ENCODE data around the gene LAMA4. TPM values are rescaled to one million over a fixed set of nuclear protein-coding genes. Genes with fewer than 3 reads are reported as not detected.
A peak's percentile ranks its signal among the peaks of the same experiment; 100 is the strongest.

Gene LAMA4
- polyA plus RNA-seq (2012; ENCODE audit: insufficient read depth, insufficient read length), result not detected

DNA sequence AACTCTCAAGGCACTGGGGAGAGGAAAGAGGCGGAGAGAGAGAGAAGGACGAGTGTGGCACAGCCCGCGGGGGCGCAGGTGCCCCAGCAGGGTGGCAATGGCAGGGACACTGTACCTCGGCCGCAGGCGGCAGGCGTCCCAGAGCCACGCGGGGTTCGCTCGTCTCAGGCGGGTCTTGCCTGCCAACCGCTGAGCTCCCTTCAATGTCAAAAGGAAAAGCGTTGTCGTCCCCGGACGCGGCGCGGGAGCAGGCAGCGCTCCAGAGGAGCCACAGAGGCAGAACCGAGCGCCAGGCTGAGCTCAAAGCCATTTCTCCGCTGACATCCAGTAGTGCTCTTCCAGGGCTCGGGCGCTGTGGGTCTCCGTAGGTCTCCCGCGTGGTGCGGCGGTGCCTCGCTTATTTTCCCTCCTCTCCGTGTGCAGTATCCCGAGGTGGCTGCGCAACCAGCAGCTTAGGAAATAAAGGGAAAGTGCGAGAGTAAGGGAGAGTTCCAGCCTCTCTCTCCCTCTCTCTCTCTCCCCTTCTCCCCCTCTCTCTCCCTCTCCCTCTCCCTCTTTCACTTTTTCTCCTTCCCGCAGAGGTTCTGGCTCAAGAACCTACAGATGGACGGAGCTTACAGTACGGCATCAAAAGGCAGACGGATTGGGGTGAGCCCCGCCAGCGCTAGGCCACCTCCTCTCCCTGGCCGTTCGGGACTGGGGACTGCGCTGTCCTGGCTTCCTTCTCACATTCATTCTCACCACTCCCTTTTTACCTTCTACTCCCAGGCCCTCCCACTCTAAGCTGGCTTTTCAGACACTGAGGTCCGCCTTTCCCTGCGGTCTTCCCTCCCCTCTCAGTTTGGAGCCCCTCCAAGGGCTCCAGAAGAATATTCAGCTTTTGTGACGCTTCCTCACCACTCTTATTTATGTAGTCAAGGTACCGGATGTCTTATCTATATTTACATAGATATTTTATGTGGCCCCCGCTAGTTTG lies at the start of gene LAMA4:
LAMA4 (minus strand) TSS at position 727 of the 976 bp plus-strand sequence; CDS start at position 310, 417 bp downstream.
- no peak for DNase-seq (ENCODE audit: low read depth, low spot score)
- no peak within 1 kb of the TSS for H3K4me3 ChIP-seq (ENCODE audit: low read length)

DNA sequence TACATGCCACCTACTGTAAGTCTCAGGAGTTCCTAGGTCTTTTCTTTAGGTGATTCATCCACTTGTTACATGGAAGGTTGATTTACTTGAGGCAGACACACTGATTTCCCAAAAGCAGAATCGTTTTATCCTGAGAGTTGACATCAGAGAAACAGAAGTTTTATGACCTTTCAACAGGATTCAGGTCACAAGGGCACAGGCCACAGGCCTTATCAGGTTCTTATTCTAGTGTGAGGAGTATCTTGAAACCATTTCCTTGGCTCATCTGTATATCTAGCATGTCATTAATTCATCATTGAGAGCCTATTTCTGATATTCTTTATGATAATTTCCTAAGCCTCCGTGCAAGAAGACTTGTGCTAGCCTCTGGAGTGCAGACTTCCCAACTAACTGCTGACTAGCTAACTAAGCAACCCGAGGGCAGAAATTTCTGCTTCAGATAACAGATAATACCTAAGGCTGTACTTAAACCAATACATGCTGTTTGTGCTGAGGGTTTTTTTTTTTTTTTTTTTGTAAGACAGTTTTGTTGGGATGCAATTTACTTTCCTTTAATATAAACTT lies 47.9 kb upstream of the LAMA4 start:
- DNase-seq (ENCODE audit: low read depth, low spot score), result no peak
- no peak overlapping the region for H3K4me3 ChIP-seq (ENCODE audit: low read length)

GRCh38 chr6:112300896-112301295 lies 46.5 kb upstream of the LAMA4 start:
- DNase-seq (ENCODE audit: low read depth, low spot score), result no peak
- no peak overlapping the region for H3K4me3 ChIP-seq (ENCODE audit: low read length)

DNA sequence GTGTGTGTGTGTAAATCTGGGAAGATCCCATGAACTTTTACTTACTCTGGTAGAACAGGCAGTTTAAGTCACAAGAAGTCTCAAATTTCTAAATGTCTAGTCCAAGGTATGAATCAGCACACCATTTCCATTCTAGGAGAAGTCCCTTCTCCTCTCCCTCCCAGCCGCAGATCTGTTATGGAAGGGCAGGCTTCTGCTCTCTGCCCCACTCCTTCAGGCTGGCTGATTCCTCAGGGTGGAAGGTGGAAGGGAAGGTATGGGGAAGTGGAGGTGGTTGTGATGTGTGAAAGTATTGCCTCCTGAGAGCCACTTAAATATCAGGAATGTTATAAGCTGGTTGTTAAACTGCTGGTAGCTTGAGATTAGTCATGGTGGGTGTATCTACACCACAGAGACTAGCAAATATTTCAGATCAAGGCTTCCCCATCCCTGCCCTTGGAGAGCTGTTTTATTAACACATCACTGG lies 44.5 kb upstream of the LAMA4 start:
- DNase-seq (ENCODE audit: low read depth, low spot score), result no peak
- no peak overlapping the region for H3K4me3 ChIP-seq (ENCODE audit: low read length)

DNA sequence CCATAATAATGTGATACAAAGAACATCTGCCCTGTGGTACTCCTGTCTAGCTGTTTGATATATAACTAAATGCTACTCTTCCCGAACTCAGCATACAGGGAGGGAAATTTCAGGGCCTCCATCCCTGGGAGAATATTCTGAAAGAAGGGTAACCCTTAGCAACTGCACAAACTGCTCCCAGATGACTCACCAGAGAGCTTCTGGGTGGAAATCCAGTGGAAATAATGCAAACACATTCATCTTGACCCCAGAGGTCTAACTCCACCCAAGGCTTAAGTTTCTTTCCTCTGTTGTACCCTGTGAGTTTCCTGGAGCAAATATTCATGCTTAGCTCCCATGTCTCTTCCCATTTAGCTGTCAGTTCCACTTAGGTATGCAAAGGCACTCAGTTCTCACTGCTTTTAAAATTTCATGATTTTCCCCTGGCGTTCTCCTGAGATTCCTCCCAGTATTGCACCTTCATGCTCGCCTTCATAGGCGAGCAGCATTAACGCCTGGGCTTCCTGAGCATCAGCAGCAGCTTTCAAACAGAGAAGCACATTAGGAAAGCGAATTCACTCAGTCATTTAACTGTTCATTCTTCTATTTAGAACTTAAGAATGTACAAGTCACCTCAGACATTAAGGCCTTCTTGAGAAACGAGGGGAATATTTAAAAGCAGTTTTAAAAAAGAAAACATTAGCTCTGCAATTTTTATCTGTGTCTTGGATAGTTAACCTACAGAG lies 43.8 kb upstream of the LAMA4 start:
- H3K4me3 ChIP-seq (ENCODE audit: low read length), result no peak overlapping the region
- DNase-seq (ENCODE audit: low read depth, low spot score), result no peak

- H3K4me3 ChIP-seq (ENCODE audit: low read length), result no peak overlapping the region
- no peak for DNase-seq (ENCODE audit: low read depth, low spot score)
These were observed 42.3 kb upstream of the LAMA4 start for GRCh38 chr6:112296694-112297093.

GRCh38 chr6:112296122-112296521 lies 41.8 kb upstream of the LAMA4 start:
- no peak for DNase-seq (ENCODE audit: low read depth, low spot score)
- H3K4me3 ChIP-seq (ENCODE audit: low read length), result no peak overlapping the region

GRCh38 chr6:112291161-112291762 lies 36.9 kb upstream of the LAMA4 start:
- H3K4me3 ChIP-seq (ENCODE audit: low read length), result no peak overlapping the region
- no peak for DNase-seq (ENCODE audit: low read depth, low spot score)

DNA sequence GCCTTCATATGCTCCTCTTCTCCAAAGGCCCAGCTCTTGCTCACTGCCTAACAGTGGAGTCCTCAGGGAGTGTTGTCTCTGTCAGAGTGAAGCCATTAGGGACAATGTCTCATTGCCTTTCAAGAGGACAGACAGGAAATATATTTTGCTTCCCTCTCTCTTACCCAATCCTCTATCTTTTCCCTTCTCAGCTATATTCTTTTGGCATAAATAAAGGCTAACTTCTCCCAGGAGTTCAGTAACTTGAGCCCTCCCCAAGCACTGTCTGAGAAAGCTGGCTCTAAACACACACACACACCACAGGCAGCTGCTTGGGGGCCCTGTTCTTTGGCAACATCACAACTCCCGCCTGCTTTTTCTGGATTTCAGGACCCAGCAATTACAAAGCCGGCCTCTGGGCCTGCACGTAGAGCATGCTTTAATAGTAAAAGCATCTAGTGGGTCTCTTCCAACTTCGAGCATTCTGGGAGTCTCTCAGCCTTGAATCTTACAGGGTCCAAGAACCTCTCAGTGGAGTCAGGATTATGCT lies 34.7 kb upstream of the LAMA4 start:
- no peak for DNase-seq (ENCODE audit: low read depth, low spot score)

DNA sequence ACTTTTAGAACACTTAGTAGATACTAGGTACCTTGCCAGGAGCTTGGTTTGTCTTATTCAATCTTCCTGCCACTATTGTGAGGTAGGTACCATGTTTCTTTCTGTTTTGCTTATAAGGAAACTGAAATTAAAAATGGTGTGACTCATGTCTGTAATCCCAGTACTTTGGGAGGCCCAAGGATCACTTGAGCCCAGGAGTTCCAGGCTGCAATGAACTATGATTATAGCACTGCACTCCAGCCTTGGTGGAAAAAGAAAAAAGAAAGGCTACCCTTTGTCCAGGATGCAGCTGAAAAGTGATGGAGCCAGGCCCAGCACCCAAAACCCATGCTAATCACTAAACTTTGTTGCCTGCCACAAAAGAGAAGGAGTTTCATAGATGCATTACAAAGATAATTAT lies 34.1 kb upstream of the LAMA4 start:
- H3K4me3 ChIP-seq (ENCODE audit: low read length), result no peak overlapping the region
- no peak for DNase-seq (ENCODE audit: low read depth, low spot score)

More for the DNA sequence above, 34.7 kb upstream of the LAMA4 start:
- H3K4me3 ChIP-seq (ENCODE audit: low read length), result no peak overlapping the region

DNA sequence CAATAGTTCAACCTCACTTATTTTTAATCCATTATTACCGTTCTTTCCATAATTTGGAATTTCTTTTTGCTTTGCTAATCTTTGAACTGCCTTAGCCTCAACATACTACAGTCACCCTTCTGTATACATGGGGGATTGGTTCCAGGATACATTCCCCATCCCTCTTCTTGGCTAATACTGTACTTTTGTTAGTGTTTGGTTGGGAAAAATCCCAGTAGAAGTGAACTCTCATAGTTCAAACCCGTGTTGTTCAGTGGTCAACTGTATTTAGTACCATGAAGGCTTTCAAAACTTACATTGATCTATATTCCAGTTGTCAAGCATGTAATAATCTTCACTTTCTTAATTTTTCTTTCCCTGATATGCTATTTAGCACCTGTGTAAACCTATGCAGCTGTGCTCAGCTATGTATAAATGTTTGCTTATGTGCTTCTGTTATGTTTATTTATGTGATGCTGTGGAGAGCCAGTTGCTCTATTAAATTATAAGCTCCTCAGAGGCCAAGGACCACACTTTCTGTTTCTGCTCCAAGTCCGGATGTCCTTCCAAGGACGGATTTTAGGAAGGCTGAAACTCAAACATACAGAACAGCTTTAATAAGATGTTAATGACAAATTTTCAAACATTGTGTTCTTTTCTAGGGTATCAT lies 33.3 kb upstream of the LAMA4 start:
- no peak for DNase-seq (ENCODE audit: low read depth, low spot score)
- H3K4me3 ChIP-seq (ENCODE audit: low read length), result no peak overlapping the region

- DNase-seq (ENCODE audit: low read depth, low spot score), result no peak
- no peak overlapping the region for H3K4me3 ChIP-seq (ENCODE audit: low read length)
These were observed 32.3 kb upstream of the LAMA4 start for GRCh38 chr6:112286500-112287144.

- DNase-seq (ENCODE audit: low read depth, low spot score), result peak; percentile 91
These were observed 31.6 kb upstream of the LAMA4 start for GRCh38 chr6:112286010-112286409.

DNA sequence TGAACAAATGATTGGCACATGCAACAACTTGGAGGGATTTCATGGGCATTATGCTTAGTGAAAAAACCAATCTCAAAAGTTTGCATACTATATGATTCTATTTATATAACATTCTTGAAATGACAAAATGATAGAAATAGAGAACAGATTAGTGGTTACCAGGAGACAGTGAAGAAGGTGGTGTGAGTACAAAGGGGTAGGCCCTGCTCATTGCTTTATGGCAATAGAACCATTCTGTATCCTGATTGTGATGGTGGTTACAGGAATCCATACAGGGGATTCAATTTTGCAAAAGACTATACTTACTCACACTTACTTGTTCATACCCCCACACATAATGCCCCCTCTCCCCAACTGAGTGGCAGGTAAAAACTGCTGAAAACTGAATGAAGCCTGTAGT lies 30.2 kb upstream of the LAMA4 start:
- H3K4me3 ChIP-seq (ENCODE audit: low read length), result no peak overlapping the region
- no peak for DNase-seq (ENCODE audit: low read depth, low spot score)

More at GRCh38 chr6:112286010-112286409, 31.6 kb upstream of the LAMA4 start:
- no peak overlapping the region for H3K4me3 ChIP-seq (ENCODE audit: low read length)

DNA sequence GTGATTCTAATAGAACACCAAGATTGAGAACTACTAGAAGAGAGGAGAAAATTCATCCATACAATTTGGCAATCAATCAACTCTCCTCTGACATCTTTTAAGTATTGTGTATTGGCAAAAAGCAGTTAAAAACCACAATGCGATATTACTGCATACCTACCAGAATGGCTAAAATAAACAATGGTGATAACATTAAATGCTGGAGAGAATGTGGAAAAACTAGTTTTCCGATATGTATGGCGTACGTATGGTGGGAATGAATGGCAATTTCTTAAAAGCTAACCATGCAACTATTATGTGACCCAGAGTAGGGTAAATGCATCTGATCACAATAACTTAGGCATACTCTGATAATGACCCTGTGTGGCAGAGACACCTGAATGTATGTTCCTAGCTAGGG lies 29.3 kb upstream of the LAMA4 start:
- DNase-seq (ENCODE audit: low read depth, low spot score), result no peak
- no peak overlapping the region for H3K4me3 ChIP-seq (ENCODE audit: low read length)

GRCh38 chr6:112281821-112282615 lies 27.7 kb upstream of the LAMA4 start:
- DNase-seq (ENCODE audit: low read depth, low spot score), result no peak
- H3K4me3 ChIP-seq (ENCODE audit: low read length), result no peak overlapping the region

Measured in Jurkat, Clone E6-1 (cell line).